Measurements from ENCODE around the gene GPSM1. TPM values are rescaled to one million over a fixed set of nuclear protein-coding genes. Genes with fewer than 3 reads are reported as not detected.
A peak's percentile ranks its signal among the peaks of the same experiment; 100 is the strongest.

GPSM1 gene
- total RNA-seq, 1 donor from 2014 or later = 140 TPM

DNA sequence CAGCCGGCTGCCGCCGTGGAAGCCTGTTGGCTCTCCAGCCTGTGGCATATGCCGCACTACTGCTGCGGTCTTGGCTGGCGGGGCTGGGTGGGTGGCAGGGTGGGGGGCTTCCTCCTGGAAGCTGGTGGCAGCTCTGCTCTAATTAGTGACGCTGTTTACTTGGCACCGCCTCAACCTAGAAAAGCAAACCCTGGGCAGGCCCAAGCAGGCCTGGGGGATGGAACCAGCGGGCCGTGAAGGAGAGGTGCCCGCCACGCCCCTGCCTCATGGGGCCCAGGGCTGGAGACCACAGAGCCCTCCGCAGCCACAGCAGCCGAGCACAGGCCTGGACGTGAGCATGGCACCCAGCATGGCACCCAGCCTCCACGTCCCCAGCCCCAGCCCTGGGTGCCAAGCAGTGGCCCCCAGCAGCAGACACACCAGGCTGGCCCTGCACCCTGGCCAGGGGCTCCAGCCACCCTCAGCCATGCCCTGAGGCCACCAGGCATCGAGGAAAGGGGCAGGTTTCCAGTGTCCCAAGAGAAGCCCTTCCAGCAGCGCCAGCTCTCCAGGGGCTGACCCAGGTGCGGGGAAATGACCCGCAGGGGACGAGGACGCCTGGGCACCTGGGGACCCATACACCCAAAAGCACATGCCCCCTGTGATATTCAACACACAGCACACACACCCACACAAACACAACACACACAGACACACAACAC is 18.1 kb upstream of the GPSM1 start:
- peak; percentile 47 for DNase-seq
- Mint-ChIP-seq H3K9me3 (ENCODE audit: unreplicated experiment) (peaks cover 10% of the 10 kb centered on the region), H3K4me1 (ENCODE audit: low read depth, unreplicated experiment) (peaks cover 7% of the 10 kb centered on the region), H3K27ac (ENCODE audit: unreplicated experiment) (no peak overlapping the region), H3K4me3 (ENCODE audit: unreplicated experiment) (no peak overlapping the region), H3K27me3 (ENCODE audit: unreplicated experiment) (peaks cover 4% of the 10 kb centered on the region), H3K36me3 (ENCODE audit: unreplicated experiment) (no peaks in the 10 kb centered on the region)
- TF ChIP-seq, protein P1, sequence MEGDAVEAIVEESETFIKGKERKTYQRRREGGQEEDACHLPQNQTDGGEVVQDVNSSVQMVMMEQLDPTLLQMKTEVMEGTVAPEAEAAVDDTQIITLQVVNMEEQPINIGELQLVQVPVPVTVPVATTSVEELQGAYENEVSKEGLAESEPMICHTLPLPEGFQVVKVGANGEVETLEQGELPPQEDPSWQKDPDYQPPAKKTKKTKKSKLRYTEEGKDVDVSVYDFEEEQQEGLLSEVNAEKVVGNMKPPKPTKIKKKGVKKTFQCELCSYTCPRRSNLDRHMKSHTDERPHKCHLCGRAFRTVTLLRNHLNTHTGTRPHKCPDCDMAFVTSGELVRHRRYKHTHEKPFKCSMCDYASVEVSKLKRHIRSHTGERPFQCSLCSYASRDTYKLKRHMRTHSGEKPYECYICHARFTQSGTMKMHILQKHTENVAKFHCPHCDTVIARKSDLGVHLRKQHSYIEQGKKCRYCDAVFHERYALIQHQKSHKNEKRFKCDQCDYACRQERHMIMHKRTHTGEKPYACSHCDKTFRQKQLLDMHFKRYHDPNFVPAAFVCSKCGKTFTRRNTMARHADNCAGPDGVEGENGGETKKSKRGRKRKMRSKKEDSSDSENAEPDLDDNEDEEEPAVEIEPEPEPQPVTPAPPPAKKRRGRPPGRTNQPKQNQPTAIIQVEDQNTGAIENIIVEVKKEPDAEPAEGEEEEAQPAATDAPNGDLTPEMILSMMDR (IDR thresholded peaks at IDR 0.05; ENCODE audit: partially characterized antibody, unreplicated experiment) = no peak

DNA sequence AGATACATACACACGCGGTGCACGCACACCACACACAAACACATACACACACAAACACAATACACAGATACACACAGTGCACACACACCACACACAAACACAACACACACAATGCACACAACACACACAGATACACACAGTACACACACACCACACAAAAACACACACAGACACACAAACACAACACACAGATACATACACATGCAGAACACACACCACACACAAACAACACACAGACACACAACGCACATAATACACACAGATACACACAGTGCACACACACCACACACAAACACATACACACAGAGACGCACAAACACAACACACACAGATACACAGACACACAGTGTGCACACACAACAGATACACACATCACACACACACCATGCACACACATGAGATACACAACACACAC is 17.5 kb upstream of the GPSM1 start:
- Mint-ChIP-seq H3K4me1 (ENCODE audit: low read depth, unreplicated experiment) (peaks cover 7% of the 10 kb centered on the region), H3K4me3 (ENCODE audit: unreplicated experiment) (no peak overlapping the region), H3K27ac (ENCODE audit: unreplicated experiment) (no peak overlapping the region), H3K9me3 (ENCODE audit: unreplicated experiment) (peaks cover 15% of the 10 kb centered on the region), H3K36me3 (ENCODE audit: unreplicated experiment) (peaks cover 5% of the 10 kb centered on the region), H3K27me3 (ENCODE audit: unreplicated experiment) (peaks cover 5% of the 10 kb centered on the region)
- DNase-seq = no peak
- TF ChIP-seq, protein P1 (IDR thresholded peaks at IDR 0.05; ENCODE audit: partially characterized antibody, unreplicated experiment) = no peak

DNA sequence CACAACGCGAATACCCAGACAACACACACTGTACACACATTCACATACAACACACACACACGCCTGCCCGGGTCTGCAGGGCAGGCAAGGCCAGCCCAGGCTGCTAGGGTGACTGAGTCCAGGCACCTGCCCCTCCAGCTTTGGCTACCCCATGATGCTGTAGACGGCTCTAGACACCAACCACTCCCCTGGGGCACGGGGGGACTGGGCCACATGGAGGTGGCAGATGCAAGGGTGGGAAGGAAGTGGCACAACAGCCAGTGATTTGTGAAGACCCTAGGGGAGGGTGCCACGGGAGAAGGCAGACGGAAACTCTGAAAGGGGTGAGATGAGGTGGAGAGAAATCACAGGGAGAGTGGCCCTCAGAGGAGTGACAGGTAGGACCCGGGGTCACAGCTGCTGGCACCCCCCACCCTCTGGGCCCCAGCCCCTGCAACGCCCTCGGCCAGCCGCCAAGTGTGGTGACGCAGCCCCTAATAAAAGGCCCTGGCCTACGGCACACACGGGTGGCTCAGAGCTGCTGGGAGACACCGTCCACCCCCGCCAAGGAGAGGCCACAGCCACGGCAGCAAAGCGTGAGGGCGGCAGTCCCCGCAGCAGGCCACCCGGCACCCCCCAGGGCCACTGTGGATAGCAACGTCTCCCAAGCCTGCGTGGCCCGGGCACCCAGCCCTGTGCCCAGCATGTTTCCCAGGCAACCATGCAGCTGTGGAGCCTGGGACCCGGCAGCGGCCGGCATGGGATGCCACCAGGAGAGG is 16.9 kb upstream of the GPSM1 start:
- Mint-ChIP-seq H3K27me3 (ENCODE audit: unreplicated experiment) (peaks cover 11% of the 10 kb centered on the region), H3K36me3 (ENCODE audit: unreplicated experiment) (peaks cover 11% of the 10 kb centered on the region), H3K4me3 (ENCODE audit: unreplicated experiment) (no peak overlapping the region), H3K27ac (ENCODE audit: unreplicated experiment) (no peak overlapping the region), H3K9me3 (ENCODE audit: unreplicated experiment) (peaks cover 20% of the 10 kb centered on the region), H3K4me1 (ENCODE audit: low read depth, unreplicated experiment) (peaks cover 8% of the 10 kb centered on the region)
- TF ChIP-seq, protein P1 (IDR thresholded peaks at IDR 0.05; ENCODE audit: partially characterized antibody, unreplicated experiment) = no peak
- DNase-seq = peak; percentile 38

DNA sequence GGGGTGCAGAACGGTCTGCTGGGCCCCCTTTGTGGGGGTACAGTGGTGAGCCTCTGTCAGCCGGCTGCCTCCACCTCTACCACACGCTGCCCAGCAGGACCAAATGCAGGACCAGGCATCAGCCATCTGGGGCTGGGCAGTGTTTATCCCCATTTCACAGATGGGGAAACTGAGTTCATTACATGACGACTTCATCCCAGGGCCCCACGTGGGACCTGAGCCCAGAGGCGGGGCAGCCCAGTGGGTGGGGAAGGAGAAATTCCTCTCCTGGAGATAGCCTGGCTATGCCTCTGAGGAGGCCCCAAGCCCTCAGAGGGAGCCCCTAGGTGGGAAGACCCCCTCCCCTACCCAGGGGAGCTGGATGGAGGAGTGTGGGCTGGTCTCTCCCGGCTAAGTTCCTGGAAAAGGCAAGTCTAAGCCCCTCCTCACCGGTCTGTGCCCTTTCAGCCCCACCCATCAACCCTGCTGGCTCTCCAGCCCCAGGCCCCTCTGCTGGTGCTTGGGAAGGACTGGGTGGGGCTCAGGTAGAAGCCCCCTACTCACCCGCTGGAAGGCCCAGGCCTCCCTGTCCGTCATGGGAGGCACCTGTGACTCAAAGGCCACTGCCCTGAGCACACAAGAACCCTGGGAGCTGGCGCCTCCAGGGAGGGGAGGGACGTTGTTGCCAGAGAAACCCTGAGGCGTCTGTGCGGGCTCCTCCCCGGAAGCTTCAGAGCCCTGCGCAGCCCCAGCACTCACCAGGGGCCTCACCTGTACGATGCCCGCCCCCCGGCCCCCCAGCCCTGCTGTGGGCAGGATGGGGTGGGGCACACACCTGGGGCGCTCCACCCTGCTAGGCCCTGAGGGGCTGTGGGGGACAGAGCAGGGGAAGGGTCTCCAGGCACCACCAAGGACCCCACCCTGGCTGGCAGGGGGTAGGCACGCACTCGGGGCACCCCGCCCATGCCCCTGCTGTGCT is 16.0 kb upstream of the GPSM1 start:
- Mint-ChIP-seq H3K4me3 (ENCODE audit: unreplicated experiment) (no peak overlapping the region), H3K27me3 (ENCODE audit: unreplicated experiment) (peaks cover 14% of the 10 kb centered on the region), H3K27ac (ENCODE audit: unreplicated experiment) (no peak overlapping the region), H3K4me1 (ENCODE audit: low read depth, unreplicated experiment) (peaks cover 9% of the 10 kb centered on the region), H3K36me3 (ENCODE audit: unreplicated experiment) (peaks cover 19% of the 10 kb centered on the region), H3K9me3 (ENCODE audit: unreplicated experiment) (peaks cover 24% of the 10 kb centered on the region)
- DNase-seq = peak; percentile 43
- TF ChIP-seq, protein P1 (IDR thresholded peaks at IDR 0.05; ENCODE audit: partially characterized antibody, unreplicated experiment) = no peak
